ENCODE data around the gene GPC3.

The GPC3 gene

GRCh38 chrX:133601116-133601515, 384.3 kb downstream of the GPC3 start:
- Histone ChIP-seq H3K79me2 (ENCODE audit: control insufficient read depth, low read length) (no peaks in the 10 kb centered on the region), H3K9me2 (replicated peaks; ENCODE audit: control insufficient read depth, low read length) (no peaks in the 10 kb centered on the region), H3K36me3 (ENCODE audit: control insufficient read depth, low read length) (no peaks in the 10 kb centered on the region), H3K4me2 (ENCODE audit: low read length) (no peak overlapping the region), H3K4me3 (ENCODE audit: low read length) (no peak overlapping the region), H3K9me3 (ENCODE audit: control insufficient read depth, insufficient read depth, low read length) (no peaks in the 10 kb centered on the region), H3K27me3 (ENCODE audit: control insufficient read depth, low read length) (no peaks in the 10 kb centered on the region), H4K20me1 (ENCODE audit: control insufficient read depth, insufficient read depth, low read depth, low read length) (no peaks in the 10 kb centered on the region), H3F3A (ENCODE audit: control insufficient read depth, insufficient read depth) (no peaks in the 10 kb centered on the region), H3K27ac (ENCODE audit: low read depth, low read length) (no peak overlapping the region), H3K4me1 (ENCODE audit: control insufficient read depth, low read length) (no peaks in the 10 kb centered on the region)
- no peak for TF ChIP-seq EZH2phosphoT487 (IDR thresholded peaks at IDR 0.05; ENCODE audit: borderline replicate concordance, low read length)
- TF ChIP-seq, protein P1, sequence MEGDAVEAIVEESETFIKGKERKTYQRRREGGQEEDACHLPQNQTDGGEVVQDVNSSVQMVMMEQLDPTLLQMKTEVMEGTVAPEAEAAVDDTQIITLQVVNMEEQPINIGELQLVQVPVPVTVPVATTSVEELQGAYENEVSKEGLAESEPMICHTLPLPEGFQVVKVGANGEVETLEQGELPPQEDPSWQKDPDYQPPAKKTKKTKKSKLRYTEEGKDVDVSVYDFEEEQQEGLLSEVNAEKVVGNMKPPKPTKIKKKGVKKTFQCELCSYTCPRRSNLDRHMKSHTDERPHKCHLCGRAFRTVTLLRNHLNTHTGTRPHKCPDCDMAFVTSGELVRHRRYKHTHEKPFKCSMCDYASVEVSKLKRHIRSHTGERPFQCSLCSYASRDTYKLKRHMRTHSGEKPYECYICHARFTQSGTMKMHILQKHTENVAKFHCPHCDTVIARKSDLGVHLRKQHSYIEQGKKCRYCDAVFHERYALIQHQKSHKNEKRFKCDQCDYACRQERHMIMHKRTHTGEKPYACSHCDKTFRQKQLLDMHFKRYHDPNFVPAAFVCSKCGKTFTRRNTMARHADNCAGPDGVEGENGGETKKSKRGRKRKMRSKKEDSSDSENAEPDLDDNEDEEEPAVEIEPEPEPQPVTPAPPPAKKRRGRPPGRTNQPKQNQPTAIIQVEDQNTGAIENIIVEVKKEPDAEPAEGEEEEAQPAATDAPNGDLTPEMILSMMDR (IDR thresholded peaks at IDR 0.05; ENCODE audit: low read depth, low read length, poor library complexity, severe bottlenecking) = no peak

DNA sequence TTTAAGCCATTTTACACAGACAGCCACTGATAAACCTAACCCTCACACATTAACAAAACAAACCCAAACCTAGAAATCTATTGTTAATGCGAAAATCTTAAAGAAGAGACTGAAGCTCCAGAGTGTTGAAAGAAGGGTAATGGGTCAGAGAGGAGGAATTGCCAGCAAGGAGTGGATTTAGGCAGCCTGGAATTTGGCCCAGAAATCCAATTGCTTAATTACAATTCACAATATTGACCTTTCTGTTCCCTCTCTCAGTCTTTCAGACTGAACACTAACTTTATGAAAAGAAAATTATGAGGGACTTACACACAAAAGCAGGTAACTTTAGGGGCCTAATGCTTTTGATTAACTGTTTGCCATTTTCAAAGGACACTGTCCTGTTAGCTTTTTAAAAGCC, 384.9 kb downstream of the GPC3 start:
- Histone ChIP-seq H3K4me1 (ENCODE audit: control insufficient read depth, low read length) (no peaks in the 10 kb centered on the region), H3K9me3 (ENCODE audit: control insufficient read depth, insufficient read depth, low read length) (no peaks in the 10 kb centered on the region), H3K27me3 (ENCODE audit: control insufficient read depth, low read length) (no peaks in the 10 kb centered on the region), H4K20me1 (ENCODE audit: control insufficient read depth, insufficient read depth, low read depth, low read length) (no peaks in the 10 kb centered on the region), H3K9me2 (replicated peaks; ENCODE audit: control insufficient read depth, low read length) (no peaks in the 10 kb centered on the region), H3K4me2 (ENCODE audit: low read length) (no peak overlapping the region), H3K4me3 (ENCODE audit: low read length) (no peak overlapping the region), H3K27ac (ENCODE audit: low read depth, low read length) (no peak overlapping the region), H3F3A (ENCODE audit: control insufficient read depth, insufficient read depth) (no peaks in the 10 kb centered on the region), H3K36me3 (ENCODE audit: control insufficient read depth, low read length) (no peaks in the 10 kb centered on the region), H3K79me2 (ENCODE audit: control insufficient read depth, low read length) (no peaks in the 10 kb centered on the region)
- TF ChIP-seq, protein P1 (IDR thresholded peaks at IDR 0.05; ENCODE audit: low read depth, low read length, poor library complexity, severe bottlenecking) = no peak
- no peak for TF ChIP-seq EZH2phosphoT487 (IDR thresholded peaks at IDR 0.05; ENCODE audit: borderline replicate concordance, low read length)

DNA sequence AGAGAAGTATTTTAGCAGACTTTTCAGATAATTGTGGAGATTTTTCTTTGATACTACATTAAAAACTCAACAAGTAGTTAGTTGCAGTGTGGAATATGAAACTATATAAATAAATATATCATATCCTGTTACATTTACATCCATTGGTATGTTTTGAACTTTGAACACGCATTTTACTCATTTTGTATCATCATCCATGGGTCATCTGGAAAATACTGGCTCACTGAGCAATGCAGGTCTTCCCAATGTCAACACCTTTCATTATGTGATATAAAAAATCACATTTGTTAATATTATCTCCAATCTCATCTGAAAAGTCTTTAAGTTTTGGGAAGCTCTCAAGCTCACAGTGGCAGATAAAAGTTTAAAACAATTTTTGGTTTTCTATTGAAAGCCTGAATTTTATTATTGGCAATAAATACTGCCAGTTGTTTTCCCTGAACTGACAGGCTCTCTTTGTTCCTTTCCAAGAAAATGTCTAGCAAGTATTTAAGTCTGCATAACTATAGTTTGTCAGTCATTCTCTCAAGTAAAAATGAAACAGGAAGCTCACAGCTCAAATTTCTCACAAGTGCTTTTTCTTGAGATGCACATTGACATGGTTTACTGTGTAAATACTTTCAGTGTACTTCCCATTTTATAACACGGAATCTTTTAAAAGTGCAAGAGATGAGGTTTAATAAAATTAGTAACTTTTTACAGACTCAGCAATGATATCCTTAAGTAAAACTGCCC, 386.6 kb downstream of the GPC3 start:
- no peaks in the 10 kb centered on the region for H3K27me3 ChIP-seq (ENCODE audit: control insufficient read depth, low read length)
- TF ChIP-seq, protein P1 (IDR thresholded peaks at IDR 0.05; ENCODE audit: low read depth, low read length, poor library complexity, severe bottlenecking) = no peak
- no peak for TF ChIP-seq EZH2phosphoT487 (IDR thresholded peaks at IDR 0.05; ENCODE audit: borderline replicate concordance, low read length)

More for the DNA sequence above, 386.6 kb downstream of the GPC3 start:
- H3K36me3 ChIP-seq (ENCODE audit: control insufficient read depth, low read length) = no peaks in the 10 kb centered on the region
- H3K9me2 ChIP-seq (replicated peaks; ENCODE audit: control insufficient read depth, low read length) = no peaks in the 10 kb centered on the region
- no peaks in the 10 kb centered on the region for H3K79me2 ChIP-seq (ENCODE audit: control insufficient read depth, low read length)
- no peaks in the 10 kb centered on the region for H4K20me1 ChIP-seq (ENCODE audit: control insufficient read depth, insufficient read depth, low read depth, low read length)
- no peaks in the 10 kb centered on the region for H3K4me1 ChIP-seq (ENCODE audit: control insufficient read depth, low read length)
- no peak overlapping the region for H3K4me2 ChIP-seq (ENCODE audit: low read length)
- no peaks in the 10 kb centered on the region for H3F3A ChIP-seq (ENCODE audit: control insufficient read depth, insufficient read depth)
- H3K27ac ChIP-seq (ENCODE audit: low read depth, low read length) = no peak overlapping the region
- no peaks in the 10 kb centered on the region for H3K9me3 ChIP-seq (ENCODE audit: control insufficient read depth, insufficient read depth, low read length)
- H3K4me3 ChIP-seq (ENCODE audit: low read length) = no peak overlapping the region

All from DOHH2 (cell line).